NCI-H2227 (cell line): Measurements from ENCODE around the gene ZNF641.
"Not testable (repeated sequence)": the region's sequence is repeated elsewhere in the genome, so short reads cannot be mapped to it uniquely, and the experiment has no call there.

Experiments used
- DNase-seq: peaks from one replicate; lab custom pipeline; 2025; ENCODE audit not compliant: unreplicated experiment; lab: John Stamatoyannopoulos, UW

The ZNF641 gene

DNA sequence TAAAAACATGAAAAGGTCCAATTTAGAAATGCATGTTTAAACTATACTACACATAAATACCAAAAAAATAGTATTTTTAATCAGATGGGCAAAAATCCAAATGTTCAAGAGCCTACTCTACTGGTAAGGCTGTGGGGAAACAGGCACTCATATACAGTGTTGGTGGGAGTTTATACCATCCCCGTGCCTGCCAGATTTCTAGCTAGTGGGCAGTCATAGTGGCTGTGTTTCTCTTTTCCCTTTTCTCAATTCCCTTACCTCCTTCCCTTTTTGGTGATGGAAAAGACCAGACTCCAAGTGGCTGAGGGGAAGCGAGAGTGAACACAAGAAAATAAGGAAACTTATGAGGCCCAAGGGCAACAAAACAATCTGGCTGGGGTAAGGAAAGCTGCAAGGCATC lies 14.7 kb downstream of the ZNF641 start:
- DNase-seq, result no peak

- no peak for DNase-seq
Observed at GRCh38 chr12:48334808-48335207, 15.9 kb downstream of the ZNF641 start.

GRCh38 chr12:48333680-48334079 lies 17.0 kb downstream of the ZNF641 start:
- DNase-seq, result not testable (repeated sequence)

DNA sequence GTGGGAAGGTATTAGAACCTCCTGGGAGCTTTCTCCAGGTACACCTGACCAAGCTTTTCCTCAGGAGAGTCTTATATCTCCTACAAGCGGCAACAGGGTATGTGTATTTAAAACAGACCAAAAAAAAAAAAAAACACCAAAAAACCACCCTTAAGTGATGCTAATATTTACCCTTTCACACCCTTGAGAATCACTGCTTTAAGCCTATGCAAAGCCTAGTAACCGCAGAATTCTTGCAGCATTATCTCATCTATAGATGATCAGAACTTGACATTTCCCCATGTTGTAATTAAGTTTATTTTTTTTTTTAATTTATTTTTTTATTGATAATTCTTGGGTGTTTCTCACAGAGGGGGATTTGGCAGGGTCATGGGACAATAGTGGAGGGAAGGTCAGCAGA lies 19.3 kb downstream of the ZNF641 start:
- no peak for DNase-seq

DNA sequence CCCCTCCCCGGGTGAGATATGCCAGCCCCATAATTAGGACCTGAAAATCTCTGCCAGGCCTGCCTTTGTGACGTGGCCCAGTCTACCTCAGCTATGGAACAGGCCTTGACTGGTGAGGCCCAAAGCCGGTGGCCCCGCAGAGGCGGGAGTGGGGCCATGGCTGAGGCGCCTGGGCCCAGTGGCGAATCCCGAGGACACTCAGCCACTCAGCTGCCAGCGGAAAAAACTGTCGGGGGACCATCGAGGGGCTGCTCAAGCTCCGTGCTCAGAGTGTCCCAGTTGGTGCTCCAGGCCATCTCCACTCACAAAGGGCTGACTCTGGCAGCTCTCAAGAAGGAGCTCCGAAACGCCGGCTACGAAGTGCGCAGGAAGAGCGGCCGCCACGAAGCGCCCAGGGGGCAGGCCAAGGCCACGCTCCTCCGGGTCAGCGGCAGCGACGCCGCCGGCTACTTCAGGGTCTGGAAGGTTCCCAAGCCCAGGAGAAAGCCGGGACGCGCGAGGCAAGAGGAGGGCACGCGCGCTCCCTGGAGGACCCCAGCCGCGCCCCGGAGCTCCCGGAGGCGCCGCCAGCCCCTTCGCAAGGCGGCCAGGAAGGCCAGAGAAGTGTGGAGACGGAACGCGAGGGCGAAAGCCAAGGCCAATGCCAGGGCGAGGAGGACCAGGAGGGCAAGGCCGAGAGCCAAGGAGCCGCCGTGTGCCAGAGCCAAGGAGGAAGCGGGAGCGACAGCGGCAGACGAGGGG lies 21.4 kb downstream of the ZNF641 start:
- DNase-seq, result no peak

DNA sequence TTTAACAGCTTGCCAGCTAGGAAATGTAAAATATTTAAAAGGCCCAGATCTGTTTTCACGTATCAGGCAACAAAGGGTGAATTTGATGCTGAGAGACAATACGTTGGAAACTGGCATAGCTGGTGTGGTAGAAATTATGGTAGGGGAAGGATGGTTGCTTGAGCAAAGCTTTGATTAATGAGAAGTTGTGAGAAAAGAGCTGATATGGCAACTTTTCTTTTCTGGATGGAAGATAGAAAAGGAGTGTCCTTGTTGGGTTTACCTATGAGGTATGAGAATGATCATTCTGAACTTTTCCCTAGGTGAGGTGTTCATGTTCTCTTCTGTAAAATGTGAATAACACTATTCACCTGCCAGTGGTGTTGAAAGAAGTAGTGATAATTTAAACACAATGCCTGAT lies 34.2 kb downstream of the ZNF641 start:
- DNase-seq, result no peak

DNA sequence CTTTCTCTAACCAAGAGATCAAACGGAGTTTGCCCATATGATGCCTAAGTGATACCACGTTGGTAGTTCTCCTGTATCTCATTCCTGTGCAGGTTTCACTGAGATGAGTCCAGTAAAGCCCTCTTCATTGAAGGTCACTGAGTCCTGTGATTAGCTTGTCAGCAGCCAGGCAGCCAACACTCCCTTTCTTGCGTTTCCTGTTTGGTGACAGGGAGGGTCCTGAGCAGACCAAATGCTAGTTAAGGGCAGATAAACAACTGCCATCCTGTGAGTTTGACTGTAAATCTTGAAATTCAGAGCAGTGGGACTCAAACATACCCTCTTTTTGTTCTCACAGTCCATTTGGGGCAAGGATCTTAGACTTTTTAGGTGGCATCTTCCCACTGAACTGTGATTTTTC lies 39.4 kb downstream of the ZNF641 start:
- DNase-seq, result no peak

- DNase-seq, result no peak
Observed at GRCh38 chr12:48307269-48307668, 43.5 kb downstream of the ZNF641 start.

DNA sequence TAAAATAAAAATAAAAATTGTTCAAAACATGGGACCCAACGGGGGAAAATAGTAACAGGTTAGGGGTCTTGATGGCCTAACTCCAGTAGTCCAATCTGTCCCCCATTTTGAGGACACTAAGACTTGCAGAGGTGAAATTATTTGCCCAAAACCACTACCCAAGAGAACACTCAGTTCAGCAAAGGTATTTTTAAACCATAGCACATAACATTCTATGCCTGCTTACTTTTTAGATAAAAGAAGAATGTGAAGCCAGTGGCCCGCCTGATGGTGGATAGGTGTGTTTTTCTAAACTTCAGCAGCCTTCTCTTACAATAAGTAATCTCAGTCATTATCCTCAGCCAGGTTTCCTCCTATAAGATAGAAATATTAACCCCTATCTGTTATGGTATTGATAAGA lies 45.5 kb downstream of the ZNF641 start:
- DNase-seq, result no peak

DNA sequence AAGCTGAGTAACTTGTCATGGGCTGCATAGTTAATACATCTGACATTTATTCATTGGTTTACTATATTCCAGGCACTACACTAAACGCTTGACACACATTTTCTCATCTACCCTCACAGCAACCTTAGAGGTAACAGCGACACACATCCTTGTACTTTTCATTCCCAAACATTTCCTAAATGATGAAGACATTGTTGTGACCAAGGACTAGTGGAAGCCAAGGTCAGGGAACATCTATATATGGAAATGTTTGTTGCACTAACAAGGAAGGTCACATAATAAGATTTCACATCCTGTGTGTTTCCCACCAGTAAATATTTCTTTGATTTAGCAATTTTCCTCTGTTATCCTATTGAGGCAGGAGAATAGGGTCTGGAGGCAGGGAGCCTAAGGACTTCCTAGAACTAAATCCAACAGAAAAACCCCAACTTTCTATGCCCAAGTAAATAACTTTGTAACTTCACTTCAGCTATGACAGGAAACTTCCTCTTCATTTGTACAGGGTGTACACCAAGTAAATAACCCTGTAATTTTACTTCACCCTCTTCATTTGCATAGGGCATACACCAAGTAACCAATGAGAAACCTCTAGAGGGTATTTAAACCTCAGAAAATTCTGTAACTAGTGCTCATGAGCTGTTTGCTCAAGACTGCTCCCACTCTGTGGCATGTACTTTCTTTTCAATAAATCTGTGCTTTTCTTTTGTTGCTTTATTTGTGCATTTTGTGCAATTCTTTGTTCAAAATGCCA lies 48.4 kb downstream of the ZNF641 start:
- DNase-seq, result no peak

DNA sequence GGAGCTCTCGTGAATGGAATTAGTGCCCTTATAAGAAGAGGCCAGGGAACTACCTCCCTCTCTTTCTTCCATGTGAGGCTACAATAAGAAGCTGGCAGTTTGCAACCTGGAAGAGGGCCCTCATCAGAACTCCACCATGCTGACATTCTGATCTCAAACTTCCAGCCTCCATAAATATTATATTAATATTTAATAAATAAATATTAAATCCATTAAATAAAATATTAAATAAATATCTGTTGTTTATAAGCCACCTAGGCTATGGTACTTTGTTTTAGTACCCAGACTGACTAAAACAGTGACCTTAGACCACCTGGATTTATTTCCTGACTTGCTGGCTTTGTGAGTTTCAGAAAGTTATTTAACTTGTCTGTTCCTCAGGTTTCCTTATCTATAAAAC lies 49.9 kb downstream of the ZNF641 start:
- no peak for DNase-seq

DNA sequence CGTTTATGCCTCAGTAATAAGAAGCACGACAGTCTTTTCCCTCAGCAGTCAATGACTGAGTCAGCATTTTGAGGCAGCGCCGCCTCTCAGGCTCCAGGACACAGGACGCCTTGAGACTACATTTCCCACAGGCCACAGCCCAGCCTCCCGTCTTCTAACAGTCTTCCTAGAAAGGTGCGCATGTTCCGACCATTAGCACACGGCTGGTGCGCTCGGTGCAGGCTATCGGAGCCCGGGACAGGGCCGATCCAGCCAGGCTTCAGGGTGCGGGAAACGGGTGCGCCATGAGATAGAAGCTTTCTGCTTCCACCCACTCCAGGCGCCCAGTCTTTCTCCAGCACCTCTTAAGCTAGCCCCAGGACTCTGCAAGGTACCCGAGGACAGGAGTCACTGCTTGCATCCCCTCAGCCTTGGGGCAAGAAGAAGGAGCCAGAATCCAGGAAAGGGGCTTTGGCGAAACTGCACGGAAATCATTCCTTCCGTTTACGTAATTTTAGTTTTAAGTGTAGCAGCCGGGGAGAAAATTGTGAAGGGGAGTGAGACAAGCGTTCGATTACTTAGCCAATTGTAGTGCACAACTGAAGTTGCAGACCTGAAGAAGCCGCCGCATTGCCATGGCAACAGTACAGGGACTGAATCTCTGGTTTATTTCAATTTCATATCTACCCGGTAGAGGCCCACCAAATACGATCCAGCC lies 54.0 kb downstream of the ZNF641 start:
- peak; percentile 73 for DNase-seq

GRCh38 chr12:48292040-48292439 lies 58.7 kb downstream of the ZNF641 start:
- DNase-seq, result no peak

- no peak for DNase-seq
Observed at GRCh38 chr12:48291511-48291910, 59.2 kb downstream of the ZNF641 start.

- DNase-seq, result no peak
Observed at GRCh38 chr12:48288387-48289268, 62.1 kb downstream of the ZNF641 start.
